Measurements from ENCODE around the gene MPND. TPM values are rescaled to one million over a fixed set of nuclear protein-coding genes. Genes with fewer than 3 reads are reported as not detected.

Gene MPND
- polyA plus RNA-seq, 1 experiment = 5.3 TPM

GRCh38 chr19:4322942-4323665, 20.3 kb upstream of the MPND start:
- H3K36me3 ChIP-seq (ENCODE audit: control insufficient read depth, insufficient read depth, low read length) = peaks cover 1% of the 10 kb centered on the region; the same call in 1 of the 2 replicates
- no peak for TF ChIP-seq CTCF (IDR thresholded peaks at IDR 0.05; ENCODE audit: insufficient read depth, low read depth, low read length)
- ChIA-PET POLR2A (no interaction called here), CTCF (interaction anchor here (0.8 to 1.3 kb wide), 3 partner anchors 11 to 31 kb away, joined by 3 to 4 read pairs (median 3); no protein-coding TSS in a partner anchor)
- no peaks in the 10 kb centered on the region for H3K27me3 ChIP-seq (ENCODE audit: control insufficient read depth, insufficient read depth, low read length)
- H3K4me3 ChIP-seq (ENCODE audit: low read depth, low read length) = no peak overlapping the region
- DNase-seq (ENCODE audit: low read depth) = no peak

- no peak for TF ChIP-seq CTCF (IDR thresholded peaks at IDR 0.05; ENCODE audit: insufficient read depth, low read depth, low read length)
- no peak overlapping the region for H3K4me3 ChIP-seq (ENCODE audit: low read depth, low read length)
- DNase-seq (ENCODE audit: low read depth) = no peak
- ChIA-PET CTCF (interaction anchor here (0.8 kb wide), 1 partner anchor 11 kb away, joined by 3 read pairs; no protein-coding TSS in a partner anchor), POLR2A (no interaction called here)
- no peaks in the 10 kb centered on the region for H3K27me3 ChIP-seq (ENCODE audit: control insufficient read depth, insufficient read depth, low read length)
- no peaks in the 10 kb centered on the region for H3K36me3 ChIP-seq (ENCODE audit: control insufficient read depth, insufficient read depth, low read length)
Observed at GRCh38 chr19:4323692-4324091, 19.7 kb upstream of the MPND start.

- CTCF ChIA-PET = interaction anchor here (0.8 kb wide), 1 partner anchor 12 kb away, joined by 3 read pairs; no protein-coding TSS in a partner anchor
- Histone ChIP-seq H3K27me3 (ENCODE audit: control insufficient read depth, insufficient read depth, low read length) (no peaks in the 10 kb centered on the region), H3K36me3 (ENCODE audit: control insufficient read depth, insufficient read depth, low read length) (no peaks in the 10 kb centered on the region), H3K4me3 (ENCODE audit: low read depth, low read length) (no peak overlapping the region)
- no peak for TF ChIP-seq CTCF (IDR thresholded peaks at IDR 0.05; ENCODE audit: insufficient read depth, low read depth, low read length)
- no peak for DNase-seq (ENCODE audit: low read depth)
- POLR2A ChIA-PET = no interaction called here
Observed at GRCh38 chr19:4324228-4324627, 19.1 kb upstream of the MPND start.

GRCh38 chr19:4326215-4326836, 17.0 kb upstream of the MPND start:
- no peaks in the 10 kb centered on the region; the same call in 1 of the 2 replicates for H3K36me3 ChIP-seq (ENCODE audit: control insufficient read depth, insufficient read depth, low read length)
- no peaks in the 10 kb centered on the region for H3K27me3 ChIP-seq (ENCODE audit: control insufficient read depth, insufficient read depth, low read length)
- H3K4me3 ChIP-seq (ENCODE audit: low read depth, low read length) = no peak overlapping the region
- ChIA-PET POLR2A (no interaction called here), CTCF (no interaction called here)
- DNase-seq (ENCODE audit: low read depth) = no peak
- no peak for TF ChIP-seq CTCF (IDR thresholded peaks at IDR 0.05; ENCODE audit: insufficient read depth, low read depth, low read length)

- H3K36me3 ChIP-seq (ENCODE audit: control insufficient read depth, insufficient read depth, low read length) = no peaks in the 10 kb centered on the region; the same call in 1 of the 2 replicates
- TF ChIP-seq CTCF (IDR thresholded peaks at IDR 0.05; ENCODE audit: insufficient read depth, low read depth, low read length) = no peak
- POLR2A ChIA-PET = no interaction called here
- DNase-seq (ENCODE audit: low read depth) = no peak
- no peaks in the 10 kb centered on the region for H3K27me3 ChIP-seq (ENCODE audit: control insufficient read depth, insufficient read depth, low read length)
- 0 out of 2 replicates have a peak overlapping the region, but pooled peaks have one; percentile 1 for H3K4me3 ChIP-seq (ENCODE audit: low read depth, low read length)
- CTCF ChIA-PET = no interaction called here
Observed at GRCh38 chr19:4326837-4327251, 16.5 kb upstream of the MPND start.
